ENCODE data around the gene HDGFL1.

HDGFL1 gene

GRCh38 chr6:22569281-22570184 is at the start of gene HDGFL1:
TSS of gene HDGFL1 (plus strand) at chr6:22569566. CDS start at chr6:22569576, 10 bp downstream.
- no peak for DNase-seq (ENCODE audit: low spot score)

GRCh38 chr6:22521035-22521434 is 48.3 kb upstream of the HDGFL1 start:
- no peak for DNase-seq (ENCODE audit: low spot score)

GRCh38 chr6:22526736-22527135 is 42.6 kb upstream of the HDGFL1 start:
- DNase-seq (ENCODE audit: low spot score), result no peak

- no peak for DNase-seq (ENCODE audit: low spot score)
Measured at GRCh38 chr6:22529866-22530265, 39.5 kb upstream of the HDGFL1 start.

- no peak for DNase-seq (ENCODE audit: low spot score)
Measured at GRCh38 chr6:22530506-22530905, 38.9 kb upstream of the HDGFL1 start.

- no peak for DNase-seq (ENCODE audit: low spot score)
Measured at GRCh38 chr6:22536122-22536521, 33.2 kb upstream of the HDGFL1 start.

GRCh38 chr6:22544476-22544875 is 24.9 kb upstream of the HDGFL1 start:
- DNase-seq (ENCODE audit: low spot score), result no peak

GRCh38 chr6:22545051-22545450 is 24.3 kb upstream of the HDGFL1 start:
- no peak for DNase-seq (ENCODE audit: low spot score)

GRCh38 chr6:22546236-22546635 is 23.1 kb upstream of the HDGFL1 start:
- DNase-seq (ENCODE audit: low spot score), result no peak

- no peak for DNase-seq (ENCODE audit: low spot score)
Measured at GRCh38 chr6:22550971-22551670, 18.2 kb upstream of the HDGFL1 start.

- DNase-seq (ENCODE audit: low spot score), result no peak
Measured at GRCh38 chr6:22556266-22556665, 13.1 kb upstream of the HDGFL1 start.

- no peak for DNase-seq (ENCODE audit: low spot score)
Measured at GRCh38 chr6:22557007-22557406, 12.4 kb upstream of the HDGFL1 start.

GRCh38 chr6:22558288-22558882 is 11.0 kb upstream of the HDGFL1 start:
- no peak for DNase-seq (ENCODE audit: low spot score)

GRCh38 chr6:22568854-22569253 is 512 bp upstream of the HDGFL1 start:
- no peak for DNase-seq (ENCODE audit: low spot score)

GRCh38 chr6:22570185-22570551 is 802 bp downstream of the HDGFL1 start:
- no peak for DNase-seq (ENCODE audit: low spot score)

GRCh38 chr6:22575190-22575589 is 5.8 kb downstream of the HDGFL1 start:
- no peak for DNase-seq (ENCODE audit: low spot score)

- DNase-seq (ENCODE audit: low spot score), result no peak
Measured at GRCh38 chr6:22579439-22579838, 10.1 kb downstream of the HDGFL1 start.

- DNase-seq (ENCODE audit: low spot score), result no peak
Measured at GRCh38 chr6:22580337-22580736, 11.0 kb downstream of the HDGFL1 start.

GRCh38 chr6:22582417-22583205 is 13.2 kb downstream of the HDGFL1 start:
- peak; percentile 6 for DNase-seq (ENCODE audit: low spot score)

- DNase-seq (ENCODE audit: low spot score), result no peak
Measured at GRCh38 chr6:22583230-22583629, 13.9 kb downstream of the HDGFL1 start.

GRCh38 chr6:22583927-22584326 is 14.6 kb downstream of the HDGFL1 start:
- no peak for DNase-seq (ENCODE audit: low spot score)

GRCh38 chr6:22589118-22589517 is 19.8 kb downstream of the HDGFL1 start:
- DNase-seq (ENCODE audit: low spot score), result no peak

All from HuH-7 (cell line).